Measurements from ENCODE around the gene USP35.

The USP35 gene

DNA sequence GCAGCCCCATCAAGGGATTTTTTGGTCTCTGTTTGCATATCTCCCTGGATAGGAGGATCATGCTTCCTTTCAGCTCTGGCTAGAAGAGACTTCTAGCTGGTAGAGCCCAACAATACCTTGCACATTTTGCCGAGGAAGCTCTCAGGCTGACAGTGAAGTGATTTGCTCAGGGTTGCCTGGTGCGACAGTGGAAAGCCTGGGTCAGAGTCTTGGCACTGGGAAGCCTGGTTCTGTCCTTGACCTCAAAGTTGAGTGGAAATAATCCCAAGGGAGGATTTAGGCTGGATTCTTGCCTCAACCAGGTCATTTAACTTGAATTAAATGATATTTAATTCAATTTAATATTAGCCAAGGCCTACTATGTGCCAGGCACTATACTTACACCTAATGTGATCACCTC lies 24.9 kb upstream of the USP35 start:
- no peaks in the 10 kb centered on the region for H3K27me3 ChIP-seq (ENCODE audit: low read length)
- no peak overlapping the region for H2AFZ ChIP-seq (ENCODE audit: low read depth, low read length, severe bottlenecking)
- H4K20me1 ChIP-seq (ENCODE audit: low read depth, low read length), result no peaks in the 10 kb centered on the region
- H3K9me3 ChIP-seq (ENCODE audit: insufficient read depth, low read length), result no peaks in the 10 kb centered on the region
- no peaks in the 10 kb centered on the region for H3K36me3 ChIP-seq (ENCODE audit: low read length)
- TF ChIP-seq EZH2phosphoT487 (conservative IDR thresholded peaks at IDR 0.05; ENCODE audit: low read length), result no peak
- H3K9ac ChIP-seq (ENCODE audit: low read length), result no peak overlapping the region
- no peak overlapping the region for H3K27ac ChIP-seq (ENCODE audit: low read depth, low read length)
- H3K4me3 ChIP-seq (ENCODE audit: insufficient read depth, low read length, poor library complexity, severe bottlenecking), result no peak overlapping the region
- H3F3A ChIP-seq (ENCODE audit: insufficient read depth), result no peaks in the 10 kb centered on the region
- no peaks in the 10 kb centered on the region for H3K79me2 ChIP-seq (ENCODE audit: insufficient read depth, low read length)
- no peaks in the 10 kb centered on the region for H3K9me2 ChIP-seq (replicated peaks; ENCODE audit: insufficient read depth, low read length)
- H3K4me2 ChIP-seq (ENCODE audit: low read depth, low read length, poor library complexity, severe bottlenecking), result no peak overlapping the region

GRCh38 chr11:78164471-78164870 lies 24.2 kb upstream of the USP35 start:
- Histone ChIP-seq H4K20me1 (ENCODE audit: low read depth, low read length) (no peaks in the 10 kb centered on the region), H3K4me3 (ENCODE audit: insufficient read depth, low read length, poor library complexity, severe bottlenecking) (no peak overlapping the region), H3F3A (ENCODE audit: insufficient read depth) (no peaks in the 10 kb centered on the region), H2AFZ (ENCODE audit: low read depth, low read length, severe bottlenecking) (no peak overlapping the region), H3K9ac (ENCODE audit: low read length) (no peak overlapping the region), H3K9me3 (ENCODE audit: insufficient read depth, low read length) (no peaks in the 10 kb centered on the region), H3K9me2 (replicated peaks; ENCODE audit: insufficient read depth, low read length) (no peaks in the 10 kb centered on the region), H3K27me3 (ENCODE audit: low read length) (no peaks in the 10 kb centered on the region), H3K4me2 (ENCODE audit: low read depth, low read length, poor library complexity, severe bottlenecking) (no peak overlapping the region), H3K36me3 (ENCODE audit: low read length) (no peaks in the 10 kb centered on the region), H3K79me2 (ENCODE audit: insufficient read depth, low read length) (no peaks in the 10 kb centered on the region), H3K27ac (ENCODE audit: low read depth, low read length) (no peak overlapping the region)
- no peak for TF ChIP-seq EZH2phosphoT487 (conservative IDR thresholded peaks at IDR 0.05; ENCODE audit: low read length)
- TF ChIP-seq CTCF (IDR thresholded peaks at IDR 0.05; ENCODE audit: insufficient read depth, low read length, poor library complexity, severe bottlenecking), result no peak

DNA sequence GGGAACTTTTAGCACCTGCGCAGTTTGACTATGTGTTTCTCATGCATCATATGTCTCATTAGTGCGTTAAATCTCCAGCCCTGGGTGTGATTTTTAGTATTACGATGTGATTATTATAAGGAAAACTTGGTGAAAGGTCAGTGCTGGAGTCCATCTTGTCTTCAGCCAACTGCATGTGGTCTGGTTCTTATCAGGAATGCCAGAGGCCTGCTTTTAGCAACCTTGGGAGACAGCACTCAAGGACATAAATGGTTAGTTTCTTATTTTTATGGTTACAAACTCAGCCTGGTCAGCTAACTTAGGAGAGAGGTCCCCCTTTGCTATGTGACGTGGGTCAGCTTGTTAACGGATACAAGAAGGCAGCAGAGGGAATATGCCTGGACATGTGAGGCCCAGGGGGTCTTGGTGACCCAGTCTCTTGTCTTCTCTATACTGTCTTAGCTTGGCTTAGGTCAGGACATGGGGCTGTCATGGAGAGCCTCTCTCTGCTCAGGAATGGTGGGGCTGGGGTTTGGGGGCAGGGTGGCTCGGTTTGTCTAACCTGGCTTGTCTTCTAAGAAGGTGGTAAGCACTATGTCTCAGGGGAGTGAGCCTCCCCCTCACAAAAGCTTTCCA lies 21.8 kb upstream of the USP35 start:
- H3K4me3 ChIP-seq (ENCODE audit: insufficient read depth, low read length, poor library complexity, severe bottlenecking), result no peak overlapping the region
- H3K27ac ChIP-seq (ENCODE audit: low read depth, low read length), result no peak overlapping the region
- no peaks in the 10 kb centered on the region for H3K27me3 ChIP-seq (ENCODE audit: low read length)
- no peaks in the 10 kb centered on the region for H3K9me2 ChIP-seq (replicated peaks; ENCODE audit: insufficient read depth, low read length)
- no peak for TF ChIP-seq CTCF (IDR thresholded peaks at IDR 0.05; ENCODE audit: insufficient read depth, low read length, poor library complexity, severe bottlenecking)
- TF ChIP-seq EZH2phosphoT487 (conservative IDR thresholded peaks at IDR 0.05; ENCODE audit: low read length), result no peak
- H4K20me1 ChIP-seq (ENCODE audit: low read depth, low read length), result no peaks in the 10 kb centered on the region
- no peaks in the 10 kb centered on the region for H3F3A ChIP-seq (ENCODE audit: insufficient read depth)
- H3K79me2 ChIP-seq (ENCODE audit: insufficient read depth, low read length), result no peaks in the 10 kb centered on the region
- no peaks in the 10 kb centered on the region for H3K36me3 ChIP-seq (ENCODE audit: low read length)
- H3K9ac ChIP-seq (ENCODE audit: low read length), result no peak overlapping the region
- H3K9me3 ChIP-seq (ENCODE audit: insufficient read depth, low read length), result no peaks in the 10 kb centered on the region
- H2AFZ ChIP-seq (ENCODE audit: low read depth, low read length, severe bottlenecking), result no peak overlapping the region
- H3K4me2 ChIP-seq (ENCODE audit: low read depth, low read length, poor library complexity, severe bottlenecking), result no peak overlapping the region

GRCh38 chr11:78168539-78169477 lies 19.9 kb upstream of the USP35 start:
- Histone ChIP-seq H3K27me3 (ENCODE audit: low read length) (no peaks in the 10 kb centered on the region), H3K4me3 (ENCODE audit: insufficient read depth, low read length, poor library complexity, severe bottlenecking) (no peak overlapping the region), H3K4me2 (ENCODE audit: low read depth, low read length, poor library complexity, severe bottlenecking) (no peak overlapping the region), H3K9ac (ENCODE audit: low read length) (no peak overlapping the region), H3K9me2 (replicated peaks; ENCODE audit: insufficient read depth, low read length) (no peaks in the 10 kb centered on the region), H3K27ac (ENCODE audit: low read depth, low read length) (no peak overlapping the region), H2AFZ (ENCODE audit: low read depth, low read length, severe bottlenecking) (no peak overlapping the region), H3F3A (ENCODE audit: insufficient read depth) (no peaks in the 10 kb centered on the region), H3K9me3 (ENCODE audit: insufficient read depth, low read length) (no peaks in the 10 kb centered on the region), H4K20me1 (ENCODE audit: low read depth, low read length) (no peaks in the 10 kb centered on the region), H3K36me3 (ENCODE audit: low read length) (no peaks in the 10 kb centered on the region), H3K79me2 (ENCODE audit: insufficient read depth, low read length) (no peaks in the 10 kb centered on the region)
- TF ChIP-seq EZH2phosphoT487 (conservative IDR thresholded peaks at IDR 0.05; ENCODE audit: low read length), result no peak
- no peak for TF ChIP-seq CTCF (IDR thresholded peaks at IDR 0.05; ENCODE audit: insufficient read depth, low read length, poor library complexity, severe bottlenecking)
